ENCODE data around the gene MLH3. TPM values are rescaled to one million over a fixed set of nuclear protein-coding genes. Genes with fewer than 3 reads are reported as not detected.

MLH3 gene
- total and polyA plus RNA-seq, 4 donors, result 5.8 to 29.7 (median 9.9) TPM

GRCh38 chr14:75048101-75048500 lies 3.2 kb downstream of the MLH3 start:
- no peaks in the 10 kb centered on the region for H3K36me3 ChIP-seq (ENCODE audit: control insufficient read depth in 4 of 4, insufficient read depth in 3 of 4, low read depth in 1 of 4, low read length in 3 of 4)
- no peak overlapping the region for H3K9ac ChIP-seq (ENCODE audit: low read depth in 1 of 2, low read length in 2 of 2)
- 96% methylated on average over 2 of the region's 2 CpGs for WGBS
- TF ChIP-seq CTCF (IDR thresholded peaks at IDR 0.05; ENCODE audit: low read depth, low read length, missing input control) (no peak), FOXA2 (IDR thresholded peaks at IDR 0.05) (no peak), GABPA (IDR thresholded peaks at IDR 0.05 in 1 of 2, conservative IDR thresholded peaks at IDR 0.05 in 1 of 2) (no peak), SP1 (IDR thresholded peaks at IDR 0.05) (no peak), HNF4A (conservative IDR thresholded peaks at IDR 0.05) (no peak)
- no peaks in the 10 kb centered on the region for H3K9me3 ChIP-seq (ENCODE audit: control insufficient read depth in 4 of 4, low read length in 3 of 4)
- H3K27ac ChIP-seq (ENCODE audit: low read depth in 1 of 2, low read length in 2 of 2), result no peak overlapping the region
- no peak for DNase-seq (ENCODE audit: low spot score)
- no peak overlapping the region for H3K4me3 ChIP-seq (ENCODE audit: low read depth in 1 of 3, low read length in 3 of 3)
- peaks cover 0 to 10% (median 5%) of the 10 kb centered on the region in 4 donors for H3K4me1 ChIP-seq (ENCODE audit: control insufficient read depth in 4 of 4, insufficient read depth in 4 of 4, low read length in 3 of 4)
- H3K27me3 ChIP-seq (ENCODE audit: control insufficient read depth in 4 of 4, insufficient read depth in 4 of 4, low read length in 3 of 4), result no peaks in the 10 kb centered on the region

GRCh38 chr14:75047506-75047905 lies 3.8 kb downstream of the MLH3 start:
- TF ChIP-seq YY1 (IDR thresholded peaks at IDR 0.05), result no peak
- TF ChIP-seq ZBTB33 (IDR thresholded peaks at IDR 0.05), result no peak
- no peak for TF ChIP-seq FOXA2 (IDR thresholded peaks at IDR 0.05)
- TF ChIP-seq FOXA1 (IDR thresholded peaks at IDR 0.05), result no peak
- TF ChIP-seq NR2F2 (IDR thresholded peaks at IDR 0.05), result no peak
- no peak for TF ChIP-seq HNF4A (conservative IDR thresholded peaks at IDR 0.05)
- no peak for TF ChIP-seq JUND (IDR thresholded peaks at IDR 0.05)
- TF ChIP-seq RAD21 (IDR thresholded peaks at IDR 0.05), result no peak
- no peak for TF ChIP-seq SP1 (IDR thresholded peaks at IDR 0.05)
- no peak for TF ChIP-seq REST (IDR thresholded peaks at IDR 0.05)
- TF ChIP-seq ATF3 (IDR thresholded peaks at IDR 0.05), result no peak
- no peak for TF ChIP-seq MAX (IDR thresholded peaks at IDR 0.05)
- DNase-seq (ENCODE audit: low spot score), result no peak
- no peak overlapping the region for H3K9ac ChIP-seq (ENCODE audit: low read depth in 1 of 2, low read length in 2 of 2)
- H3K9me3 ChIP-seq (ENCODE audit: control insufficient read depth in 4 of 4, low read length in 3 of 4), result no peaks in the 10 kb centered on the region
- H3K27ac ChIP-seq (ENCODE audit: low read depth in 1 of 2, low read length in 2 of 2), result no peak overlapping the region
- 95% methylated on average over 4 of the region's 4 CpGs for WGBS
- H3K27me3 ChIP-seq (ENCODE audit: control insufficient read depth in 4 of 4, insufficient read depth in 4 of 4, low read length in 3 of 4), result no peaks in the 10 kb centered on the region
- H3K4me1 ChIP-seq (ENCODE audit: control insufficient read depth in 4 of 4, insufficient read depth in 4 of 4, low read length in 3 of 4), result peaks cover under 1 to 11% (median 8%) of the 10 kb centered on the region in 4 donors
- H3K36me3 ChIP-seq (ENCODE audit: control insufficient read depth in 4 of 4, insufficient read depth in 3 of 4, low read depth in 1 of 4, low read length in 3 of 4), result no peaks in the 10 kb centered on the region
- no peak overlapping the region for H3K4me3 ChIP-seq (ENCODE audit: low read depth in 1 of 3, low read length in 3 of 3)

Measured in liver (tissue), 9 donors.